ENCODE data around the gene IL22RA1. TPM values are rescaled to one million over a fixed set of nuclear protein-coding genes. Genes with fewer than 3 reads are reported as not detected.

IL22RA1 gene
- total and polyA plus RNA-seq, 5 donors from 2014 or later: not detected

- Mint-ChIP-seq H3K36me3 (peaks cover 10% of the 10 kb centered on the region), H3K27ac (no peak overlapping the region), H3K4me1 (peaks cover 0 to 4% (median 1%) of the 10 kb centered on the region in 4 donors), H3K27me3 (no peaks in the 10 kb centered on the region), H3K4me3 (no peak overlapping the region), H3K9me3 (peaks cover 0 to 2% (median 0%) of the 10 kb centered on the region in 7 donors)
- ATAC-seq (ENCODE audit: low read depth in 2 of 2) (no peak), DNase-seq (no peak)
- Histone ChIP-seq H3K4me3 (ENCODE audit: low read depth, low read length) (no peak overlapping the region), H3K27me3 (ENCODE audit: control insufficient read depth, insufficient read depth, low read length) (no peaks in the 10 kb centered on the region), H3K9me3 (ENCODE audit: control insufficient read depth in 2 of 2, low read length in 2 of 2) (no peaks in the 10 kb centered on the region), H3K36me3 (ENCODE audit: control insufficient read depth, insufficient read depth, low read length) (no peaks in the 10 kb centered on the region), H3K4me1 (ENCODE audit: control insufficient read depth, insufficient read depth, low read length, poor library complexity, severe bottlenecking) (no peaks in the 10 kb centered on the region), H3K27ac (ENCODE audit: insufficient read depth, low read length, poor library complexity, severe bottlenecking) (no peak overlapping the region)
Observed at GRCh38 chr1:24177161-24177560, 34.2 kb upstream of the IL22RA1 start.

GRCh38 chr1:24175033-24175755 lies 32.3 kb upstream of the IL22RA1 start:
- no peak overlapping the region for H3K27ac ChIP-seq (ENCODE audit: insufficient read depth, low read length, poor library complexity, severe bottlenecking)
- no peaks in the 10 kb centered on the region for H3K36me3 ChIP-seq (ENCODE audit: control insufficient read depth, insufficient read depth, low read length)
- no peak for ATAC-seq (ENCODE audit: low read depth in 2 of 2)
- no peak overlapping the region for H3K4me3 ChIP-seq (ENCODE audit: low read depth, low read length)
- Mint-ChIP-seq H3K4me3 (no peak overlapping the region), H3K36me3 (peaks cover 10% of the 10 kb centered on the region), H3K27ac (no peak overlapping the region), H3K4me1 (no peaks in the 10 kb centered on the region), H3K9me3 (peaks cover 0 to 2% (median 0%) of the 10 kb centered on the region in 7 donors), H3K27me3 (no peaks in the 10 kb centered on the region)
- no peaks in the 10 kb centered on the region for H3K27me3 ChIP-seq (ENCODE audit: control insufficient read depth, insufficient read depth, low read length)
- H3K9me3 ChIP-seq (ENCODE audit: control insufficient read depth in 2 of 2, low read length in 2 of 2): no peaks in the 10 kb centered on the region
- no peak for DNase-seq
- no peaks in the 10 kb centered on the region for H3K4me1 ChIP-seq (ENCODE audit: control insufficient read depth, insufficient read depth, low read length, poor library complexity, severe bottlenecking)

GRCh38 chr1:24173638-24174575 lies 31.0 kb upstream of the IL22RA1 start:
- Mint-ChIP-seq H3K36me3 (peaks cover 10% of the 10 kb centered on the region), H3K4me3 (no peak overlapping the region), H3K27ac (no peak overlapping the region), H3K4me1 (no peaks in the 10 kb centered on the region), H3K9me3 (peaks cover 0 to 2% (median 0%) of the 10 kb centered on the region in 7 donors), H3K27me3 (no peaks in the 10 kb centered on the region)
- Histone ChIP-seq H3K4me3 (ENCODE audit: low read depth, low read length) (no peak overlapping the region), H3K9me3 (ENCODE audit: control insufficient read depth in 2 of 2, low read length in 2 of 2) (no peaks in the 10 kb centered on the region), H3K27ac (ENCODE audit: insufficient read depth, low read length, poor library complexity, severe bottlenecking) (no peak overlapping the region), H3K36me3 (ENCODE audit: control insufficient read depth, insufficient read depth, low read length) (no peaks in the 10 kb centered on the region), H3K27me3 (ENCODE audit: control insufficient read depth, insufficient read depth, low read length) (no peaks in the 10 kb centered on the region), H3K4me1 (ENCODE audit: control insufficient read depth, insufficient read depth, low read length, poor library complexity, severe bottlenecking) (no peaks in the 10 kb centered on the region)
- DNase-seq (no peak), ATAC-seq (ENCODE audit: low read depth in 2 of 2) (no peak)

- Mint-ChIP-seq H3K4me3 (no peak overlapping the region), H3K9me3 (peaks cover 0 to 2% (median 0%) of the 10 kb centered on the region in 7 donors), H3K4me1 (no peaks in the 10 kb centered on the region), H3K36me3 (peaks cover 16% of the 10 kb centered on the region), H3K27me3 (no peaks in the 10 kb centered on the region), H3K27ac (no peak overlapping the region)
- Histone ChIP-seq H3K27ac (ENCODE audit: insufficient read depth, low read length, poor library complexity, severe bottlenecking) (no peak overlapping the region), H3K9me3 (ENCODE audit: control insufficient read depth in 2 of 2, low read length in 2 of 2) (no peaks in the 10 kb centered on the region), H3K36me3 (ENCODE audit: control insufficient read depth, insufficient read depth, low read length) (no peaks in the 10 kb centered on the region), H3K27me3 (ENCODE audit: control insufficient read depth, insufficient read depth, low read length) (no peaks in the 10 kb centered on the region), H3K4me3 (ENCODE audit: low read depth, low read length) (no peak overlapping the region), H3K4me1 (ENCODE audit: control insufficient read depth, insufficient read depth, low read length, poor library complexity, severe bottlenecking) (no peaks in the 10 kb centered on the region)
- ATAC-seq (ENCODE audit: low read depth in 2 of 2) (no peak), DNase-seq (no peak)
Observed at GRCh38 chr1:24172598-24172997, 29.7 kb upstream of the IL22RA1 start.

- no peaks in the 10 kb centered on the region for H3K36me3 ChIP-seq (ENCODE audit: control insufficient read depth, insufficient read depth, low read length)
- peaks cover 23% of the 10 kb centered on the region for H3K36me3 Mint-ChIP-seq
- no peak for ATAC-seq (ENCODE audit: low read depth in 2 of 2)
Observed at GRCh38 chr1:24169286-24169685, 26.3 kb upstream of the IL22RA1 start.

GRCh38 chr1:24168245-24168644 lies 25.3 kb upstream of the IL22RA1 start:
- H3K4me1 Mint-ChIP-seq: no peaks in the 10 kb centered on the region
- Histone ChIP-seq H3K36me3 (ENCODE audit: control insufficient read depth, insufficient read depth, low read length) (no peaks in the 10 kb centered on the region), H3K27me3 (ENCODE audit: control insufficient read depth, insufficient read depth, low read length) (no peaks in the 10 kb centered on the region), H3K4me3 (ENCODE audit: low read depth, low read length) (no peak overlapping the region), H3K9me3 (ENCODE audit: control insufficient read depth in 2 of 2, low read length in 2 of 2) (no peaks in the 10 kb centered on the region), H3K27ac (ENCODE audit: insufficient read depth, low read length, poor library complexity, severe bottlenecking) (no peak overlapping the region), H3K4me1 (ENCODE audit: control insufficient read depth, insufficient read depth, low read length, poor library complexity, severe bottlenecking) (no peaks in the 10 kb centered on the region)
- no peak overlapping the region for H3K4me3 Mint-ChIP-seq
- no peaks in the 10 kb centered on the region for H3K27me3 Mint-ChIP-seq
- peaks cover 23% of the 10 kb centered on the region for H3K36me3 Mint-ChIP-seq
- H3K27ac Mint-ChIP-seq: no peak overlapping the region
- H3K9me3 Mint-ChIP-seq: no peaks in the 10 kb centered on the region
- DNase-seq: no peak
- ATAC-seq (ENCODE audit: low read depth in 2 of 2): no peak

More at GRCh38 chr1:24169286-24169685, 26.3 kb upstream of the IL22RA1 start:
- Mint-ChIP-seq H3K27ac (no peak overlapping the region), H3K4me1 (no peaks in the 10 kb centered on the region), H3K9me3 (no peaks in the 10 kb centered on the region), H3K4me3 (no peak overlapping the region), H3K27me3 (no peaks in the 10 kb centered on the region)
- H3K4me3 ChIP-seq (ENCODE audit: low read depth, low read length): no peak overlapping the region
- H3K4me1 ChIP-seq (ENCODE audit: control insufficient read depth, insufficient read depth, low read length, poor library complexity, severe bottlenecking): no peaks in the 10 kb centered on the region
- no peak for DNase-seq
- H3K9me3 ChIP-seq (ENCODE audit: control insufficient read depth in 2 of 2, low read length in 2 of 2): no peaks in the 10 kb centered on the region
- no peaks in the 10 kb centered on the region for H3K27me3 ChIP-seq (ENCODE audit: control insufficient read depth, insufficient read depth, low read length)
- H3K27ac ChIP-seq (ENCODE audit: insufficient read depth, low read length, poor library complexity, severe bottlenecking): no peak overlapping the region

- no peak for DNase-seq
- H3K36me3 ChIP-seq (ENCODE audit: control insufficient read depth, insufficient read depth, low read length): no peaks in the 10 kb centered on the region
- Mint-ChIP-seq H3K4me1 (no peaks in the 10 kb centered on the region), H3K27me3 (no peaks in the 10 kb centered on the region), H3K9me3 (no peaks in the 10 kb centered on the region), H3K36me3 (peaks cover 26% of the 10 kb centered on the region), H3K27ac (no peak overlapping the region), H3K4me3 (no peak overlapping the region)
- no peaks in the 10 kb centered on the region for H3K27me3 ChIP-seq (ENCODE audit: control insufficient read depth, insufficient read depth, low read length)
- ATAC-seq (ENCODE audit: low read depth in 2 of 2): no peak
- no peaks in the 10 kb centered on the region for H3K9me3 ChIP-seq (ENCODE audit: control insufficient read depth in 2 of 2, low read length in 2 of 2)
- no peak overlapping the region for H3K4me3 ChIP-seq (ENCODE audit: low read depth, low read length)
- H3K27ac ChIP-seq (ENCODE audit: insufficient read depth, low read length, poor library complexity, severe bottlenecking): no peak overlapping the region
- H3K4me1 ChIP-seq (ENCODE audit: control insufficient read depth, insufficient read depth, low read length, poor library complexity, severe bottlenecking): no peaks in the 10 kb centered on the region
Observed at GRCh38 chr1:24167008-24167407, 24.1 kb upstream of the IL22RA1 start.

Measured in CD4-positive, CD25-positive, alpha-beta regulatory T cell (primary cell).